Memory B cell (primary cell): Measurements from ENCODE around the gene FILIP1.
A peak's percentile ranks its signal among the peaks of the same experiment; 100 is the strongest.

Experiments
- ATAC-seq: fragments of 150-1000 bp; cut with Tn5 transposase; 2 replicates; pipeline ENCODE4 v1.10.0; 2021; ENCODE audit warnings: low read depth, mild to moderate bottlenecking, moderate library complexity
- DNase-seq, 2 donors: peaks; one replicate each; pipeline ENCODE4 v3.0.0; 2022; ENCODE audit warnings: low spot score in 2 of 2
- H3K27ac Mint-ChIP-seq: one replicate; pipeline ENCODE4 v1.8.0; 2022; ENCODE audit warnings: mild to moderate bottlenecking, moderate library complexity, mixed read lengths
- H3K27me3 Mint-ChIP-seq: one replicate; pipeline ENCODE4 v1.8.0; 2022; ENCODE audit warnings: mixed read lengths
- H3K36me3 Mint-ChIP-seq: one replicate; pipeline ENCODE4 v1.8.0; 2022; ENCODE audit warnings: mild to moderate bottlenecking, mixed read lengths
- H3K4me1 Mint-ChIP-seq: one replicate; pipeline ENCODE4 v1.8.0; 2022; ENCODE audit warnings: mixed read lengths
- H3K4me3 Mint-ChIP-seq: one replicate; pipeline ENCODE4 v1.8.0; 2022; ENCODE audit warnings: mild to moderate bottlenecking, moderate library complexity, mixed read lengths
- H3K9me3 Mint-ChIP-seq: one replicate; pipeline ENCODE4 v1.8.0; 2022; ENCODE audit warnings: mixed read lengths

FILIP1 gene

DNA sequence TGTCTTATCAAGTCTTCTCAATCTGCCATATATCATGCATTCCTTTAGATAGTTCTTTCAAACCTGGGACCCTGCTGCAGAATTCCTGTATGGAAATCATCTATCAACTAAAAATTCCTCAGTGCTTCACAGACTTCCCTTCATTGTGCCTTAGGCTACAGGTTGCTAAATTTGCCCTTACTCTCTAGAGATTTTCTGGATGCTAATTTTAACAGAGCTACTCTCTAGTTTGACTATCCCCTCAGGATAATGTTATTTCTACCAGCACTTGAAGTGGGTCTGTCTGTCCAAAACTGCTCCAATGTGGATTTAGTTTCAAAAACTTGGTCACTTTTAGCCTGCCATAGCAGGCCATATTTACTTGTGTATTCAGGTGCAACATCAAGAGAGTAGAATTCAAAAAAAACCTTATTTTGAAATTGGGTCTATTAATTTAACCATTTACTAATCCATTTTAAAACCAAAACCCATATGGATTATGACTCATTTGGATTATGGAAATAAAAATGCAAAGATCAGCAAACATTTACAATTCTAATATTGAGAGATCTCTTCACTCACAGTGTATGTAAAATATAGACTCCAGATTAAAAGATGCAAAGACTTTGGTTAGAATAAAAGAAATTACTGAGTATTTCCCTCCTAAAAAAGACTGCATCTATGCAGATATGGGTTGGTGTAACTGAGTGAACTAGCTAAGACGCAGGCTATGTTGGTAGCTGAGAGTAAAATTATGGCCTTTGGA lies 236.1 kb downstream of the FILIP1 start:
- no peak overlapping the region for H3K27ac Mint-ChIP-seq

GRCh38 chr6:75250552-75250951 lies 243.0 kb downstream of the FILIP1 start:
- H3K9me3 Mint-ChIP-seq: no peaks in the 10 kb centered on the region
- H3K4me3 Mint-ChIP-seq: no peak overlapping the region
- ATAC-seq: no peak

More for the DNA sequence above, 236.1 kb downstream of the FILIP1 start:
- ATAC-seq: no peak
- no peaks in the 10 kb centered on the region for H3K9me3 Mint-ChIP-seq
- peaks cover 22% of the 10 kb centered on the region for H3K36me3 Mint-ChIP-seq
- H3K4me1 Mint-ChIP-seq: no peaks in the 10 kb centered on the region
- no peak for DNase-seq
- H3K4me3 Mint-ChIP-seq: no peak overlapping the region
- no peaks in the 10 kb centered on the region for H3K27me3 Mint-ChIP-seq

DNA sequence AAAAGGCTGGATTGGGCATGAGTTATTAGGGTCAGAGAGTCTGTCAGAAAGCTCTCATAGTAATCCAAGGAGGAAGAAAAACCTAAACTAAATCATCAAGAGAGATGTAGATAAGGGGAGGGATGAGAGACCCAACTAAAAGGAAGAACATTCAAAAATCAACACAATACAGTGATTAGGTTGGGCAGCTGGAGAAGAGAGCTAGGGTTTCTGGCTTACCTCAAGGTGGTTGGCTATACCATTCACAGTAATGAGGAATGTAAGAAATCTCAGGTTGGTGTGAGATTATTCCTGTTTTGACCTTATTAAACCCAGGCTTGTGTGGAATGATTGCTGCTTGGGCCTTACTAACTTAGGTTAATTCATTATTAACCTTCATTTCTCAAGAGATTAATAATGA lies 243.8 kb downstream of the FILIP1 start:
- H3K4me3 Mint-ChIP-seq: no peak overlapping the region
- H3K36me3 Mint-ChIP-seq: peaks cover 9% of the 10 kb centered on the region
- H3K27ac Mint-ChIP-seq: no peak overlapping the region
- DNase-seq: no peak
- H3K4me1 Mint-ChIP-seq: no peaks in the 10 kb centered on the region
- H3K27me3 Mint-ChIP-seq: peaks cover 4% of the 10 kb centered on the region
- H3K9me3 Mint-ChIP-seq: no peaks in the 10 kb centered on the region
- ATAC-seq: no peak

More at GRCh38 chr6:75250552-75250951, 243.0 kb downstream of the FILIP1 start:
- H3K27me3 Mint-ChIP-seq: peaks cover 4% of the 10 kb centered on the region
- no peaks in the 10 kb centered on the region for H3K4me1 Mint-ChIP-seq
- DNase-seq: no peak
- peaks cover 10% of the 10 kb centered on the region for H3K36me3 Mint-ChIP-seq
- no peak overlapping the region for H3K27ac Mint-ChIP-seq

DNA sequence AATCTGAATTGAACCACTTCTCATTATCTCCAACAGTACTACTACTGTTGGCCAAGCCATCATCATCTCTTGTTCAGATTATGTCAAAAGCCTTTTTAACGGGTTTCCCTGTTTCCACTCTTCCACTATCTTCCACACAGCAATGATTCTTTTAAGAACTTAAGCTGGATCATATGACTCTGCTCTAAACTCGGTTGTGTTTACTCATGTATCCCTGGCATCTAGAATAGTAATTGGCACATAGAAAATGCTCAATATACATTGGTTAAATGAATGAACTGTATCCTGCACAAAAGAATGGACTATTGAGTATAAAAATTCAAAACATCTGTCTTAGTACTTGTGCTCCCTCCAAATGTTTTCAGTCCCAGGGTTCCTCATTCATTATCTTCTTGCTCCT lies 247.2 kb downstream of the FILIP1 start:
- Mint-ChIP-seq H3K4me3 (no peak overlapping the region), H3K27ac (no peak overlapping the region), H3K36me3 (peaks cover 2% of the 10 kb centered on the region), H3K27me3 (peaks cover 6% of the 10 kb centered on the region), H3K4me1 (peaks cover 7% of the 10 kb centered on the region), H3K9me3 (no peaks in the 10 kb centered on the region)
- ATAC-seq (no peak), DNase-seq (no peak)

- ATAC-seq: no peak
- Mint-ChIP-seq H3K4me3 (peak overlapping the region; percentile 98), H3K27ac (peak overlapping the region; percentile 97), H3K9me3 (no peaks in the 10 kb centered on the region), H3K27me3 (peaks cover 6% of the 10 kb centered on the region), H3K36me3 (peaks cover 4% of the 10 kb centered on the region), H3K4me1 (peaks cover 9% of the 10 kb centered on the region)
- peak in 1 of 2 donors; percentile 2 for DNase-seq
Measured at GRCh38 chr6:75244063-75244584, 249.5 kb downstream of the FILIP1 start.

- peak within 1 kb of the TSS; percentile 98 for H3K4me3 Mint-ChIP-seq
- peaks cover 9% of the 10 kb centered on the region for H3K4me1 Mint-ChIP-seq
- H3K9me3 Mint-ChIP-seq: no peaks in the 10 kb centered on the region
- DNase-seq (peak; percentile 76 to 82), ATAC-seq (peak; percentile 96)
- peak within 1 kb of the TSS; percentile 97 for H3K27ac Mint-ChIP-seq
- H3K36me3 Mint-ChIP-seq: peaks cover 7% of the 10 kb centered on the region
- H3K27me3 Mint-ChIP-seq: peaks cover 6% of the 10 kb centered on the region
Measured at GRCh38 chr6:75243333-75244062, 250.1 kb downstream of the FILIP1 start, which contains the start of gene COX7A2. Gene COX7A2, minus strand, starts transcription at chr6:75243801. Its CDS starts 67 bp downstream, at chr6:75243734.
